ENCODE measurements around the gene MICAL2. TPM values are rescaled to one million over a fixed set of nuclear protein-coding genes. Genes with fewer than 3 reads are reported as not detected.

Gene MICAL2
- total and polyA plus RNA-seq, 10 of the 15 experiments (the other 5 are each of a cell fraction or from before 2014, with no cell fraction given): 0.90 to 5.6 (median 2.4) TPM

DNA sequence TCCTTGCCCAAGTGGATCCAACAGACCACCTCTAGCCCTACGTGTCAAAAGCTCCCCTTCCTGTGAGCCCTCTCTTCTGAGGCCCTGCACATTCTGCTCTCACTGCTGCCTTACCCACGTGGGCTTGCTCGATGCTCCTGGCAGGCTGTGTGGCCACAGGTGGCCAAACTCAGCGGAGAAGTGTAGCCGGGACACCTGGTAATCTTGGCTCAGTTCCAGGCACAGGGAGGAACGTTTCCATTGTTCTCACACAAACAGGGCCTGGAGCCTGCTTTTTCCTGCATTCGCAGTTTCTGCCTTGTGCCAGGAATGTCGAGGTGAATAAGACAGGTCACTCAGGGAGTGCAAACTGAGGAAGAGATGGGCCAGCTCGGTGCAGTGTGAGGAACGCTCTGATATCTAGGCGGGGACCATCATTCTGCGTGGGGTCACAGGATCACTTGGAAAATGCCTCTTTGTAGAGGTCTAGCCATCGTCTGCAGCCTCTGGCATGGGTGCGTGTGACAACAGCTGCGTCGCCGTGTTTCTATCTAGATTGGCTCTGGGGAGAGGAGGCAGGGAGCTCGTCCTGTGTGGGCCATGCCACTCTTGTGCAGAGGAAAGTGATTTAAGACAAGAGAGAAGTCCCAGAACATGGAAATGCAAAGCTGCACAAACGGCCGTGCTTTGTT is 139.3 kb downstream of the MICAL2 start:
- ATAC-seq: no peak
- in situ Hi-C loops (cut with MboI): no loop called here
- CTCF ChIA-PET: interaction anchor here (1.8 kb wide), 1 partner anchor 202 kb away, joined by 4 read pairs; no protein-coding TSS in a partner anchor
- H3K4me2 ChIP-seq (ENCODE audit: control insufficient read depth, insufficient read depth): no peak overlapping the region
- H3K4me3 ChIP-seq: no peak overlapping the region
- peaks cover 0 to 2% of the 10 kb centered on the region in 2 experiments; a peak in 2 of 4 replicates for H3K27me3 ChIP-seq (replicated peaks in 1 of 2; ENCODE audit: control insufficient read depth in 2 of 2, insufficient read depth in 2 of 2, low read length in 1 of 2)
- H3K27ac ChIP-seq (ENCODE audit: control insufficient read depth, insufficient read depth): no peak overlapping the region
- POLR2A ChIA-PET: no interaction called here
- no peaks in the 10 kb centered on the region for H3K9me3 ChIP-seq (replicated peaks; ENCODE audit: control insufficient read depth, insufficient read depth, low read length)
- no peak for FAIRE-seq
- H3K36me3 ChIP-seq (ENCODE audit: control insufficient read depth in 2 of 2, insufficient read depth in 2 of 2, low read length in 1 of 2): no peaks in the 10 kb centered on the region
- TF ChIP-seq, protein P1, sequence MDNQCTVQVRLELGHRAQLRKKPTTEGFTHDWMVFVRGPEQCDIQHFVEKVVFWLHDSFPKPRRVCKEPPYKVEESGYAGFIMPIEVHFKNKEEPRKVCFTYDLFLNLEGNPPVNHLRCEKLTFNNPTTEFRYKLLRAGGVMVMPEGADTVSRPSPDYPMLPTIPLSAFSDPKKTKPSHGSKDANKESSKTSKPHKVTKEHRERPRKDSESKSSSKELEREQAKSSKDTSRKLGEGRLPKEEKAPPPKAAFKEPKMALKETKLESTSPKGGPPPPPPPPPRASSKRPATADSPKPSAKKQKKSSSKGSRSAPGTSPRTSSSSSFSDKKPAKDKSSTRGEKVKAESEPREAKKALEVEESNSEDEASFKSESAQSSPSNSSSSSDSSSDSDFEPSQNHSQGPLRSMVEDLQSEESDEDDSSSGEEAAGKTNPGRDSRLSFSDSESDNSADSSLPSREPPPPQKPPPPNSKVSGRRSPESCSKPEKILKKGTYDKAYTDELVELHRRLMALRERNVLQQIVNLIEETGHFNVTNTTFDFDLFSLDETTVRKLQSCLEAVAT (IDR thresholded peaks at IDR 0.05): no peak
- TF ChIP-seq SMAD1 (IDR thresholded peaks at IDR 0.05; ENCODE audit: low read depth, partially characterized antibody): no peak
- no peak for TF ChIP-seq CBX3 (IDR thresholded peaks at IDR 0.05; ENCODE audit: borderline replicate concordance, low read depth)
- no peak for TF ChIP-seq BACH1 (IDR thresholded peaks at IDR 0.05; ENCODE audit: borderline replicate concordance)
- TF ChIP-seq WRNIP1 (IDR thresholded peaks at IDR 0.05; ENCODE audit: borderline replicate concordance, low read depth, low read length): no peak
- TF ChIP-seq CBFB (IDR thresholded peaks at IDR 0.05; ENCODE audit: low read depth): no peak
- TF ChIP-seq, protein P2, sequence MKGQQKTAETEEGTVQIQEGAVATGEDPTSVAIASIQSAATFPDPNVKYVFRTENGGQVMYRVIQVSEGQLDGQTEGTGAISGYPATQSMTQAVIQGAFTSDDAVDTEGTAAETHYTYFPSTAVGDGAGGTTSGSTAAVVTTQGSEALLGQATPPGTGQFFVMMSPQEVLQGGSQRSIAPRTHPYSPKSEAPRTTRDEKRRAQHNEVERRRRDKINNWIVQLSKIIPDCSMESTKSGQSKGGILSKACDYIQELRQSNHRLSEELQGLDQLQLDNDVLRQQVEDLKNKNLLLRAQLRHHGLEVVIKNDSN (IDR thresholded peaks at IDR 0.05; ENCODE audit: borderline replicate concordance, extremely low read length, insufficient read depth, low read depth, low read length): no peak
- no peak for TF ChIP-seq SREBF1 (IDR thresholded peaks at IDR 0.05; ENCODE audit: low read length)
- TF ChIP-seq NBN (IDR thresholded peaks at IDR 0.05): no peak
- TF ChIP-seq, protein P3, sequence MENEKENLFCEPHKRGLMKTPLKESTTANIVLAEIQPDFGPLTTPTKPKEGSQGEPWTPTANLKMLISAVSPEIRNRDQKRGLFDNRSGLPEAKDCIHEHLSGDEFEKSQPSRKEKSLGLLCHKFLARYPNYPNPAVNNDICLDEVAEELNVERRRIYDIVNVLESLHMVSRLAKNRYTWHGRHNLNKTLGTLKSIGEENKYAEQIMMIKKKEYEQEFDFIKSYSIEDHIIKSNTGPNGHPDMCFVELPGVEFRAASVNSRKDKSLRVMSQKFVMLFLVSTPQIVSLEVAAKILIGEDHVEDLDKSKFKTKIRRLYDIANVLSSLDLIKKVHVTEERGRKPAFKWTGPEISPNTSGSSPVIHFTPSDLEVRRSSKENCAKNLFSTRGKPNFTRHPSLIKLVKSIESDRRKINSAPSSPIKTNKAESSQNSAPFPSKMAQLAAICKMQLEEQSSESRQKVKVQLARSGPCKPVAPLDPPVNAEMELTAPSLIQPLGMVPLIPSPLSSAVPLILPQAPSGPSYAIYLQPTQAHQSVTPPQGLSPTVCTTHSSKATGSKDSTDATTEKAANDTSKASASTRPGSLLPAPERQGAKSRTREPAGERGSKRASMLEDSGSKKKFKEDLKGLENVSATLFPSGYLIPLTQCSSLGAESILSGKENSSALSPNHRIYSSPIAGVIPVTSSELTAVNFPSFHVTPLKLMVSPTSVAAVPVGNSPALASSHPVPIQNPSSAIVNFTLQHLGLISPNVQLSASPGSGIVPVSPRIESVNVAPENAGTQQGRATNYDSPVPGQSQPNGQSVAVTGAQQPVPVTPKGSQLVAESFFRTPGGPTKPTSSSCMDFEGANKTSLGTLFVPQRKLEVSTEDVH (IDR thresholded peaks at IDR 0.05; ENCODE audit: low read depth, partially characterized antibody): no peak
- no peak for DNase-seq (ENCODE audit: low read depth, low spot score)
- no peak overlapping the region for H2AFZ ChIP-seq (ENCODE audit: control insufficient read depth, low read depth, low read length)
- H3K79me2 ChIP-seq (ENCODE audit: control insufficient read depth, insufficient read depth, low read length): no peaks in the 10 kb centered on the region
- no peaks in the 10 kb centered on the region for H4K20me1 ChIP-seq (ENCODE audit: control insufficient read depth, insufficient read depth)
- H3K9ac ChIP-seq (ENCODE audit: control insufficient read depth, insufficient read depth, low read length): no peak overlapping the region
- RAD21 ChIA-PET (ENCODE audit: unreplicated experiment): no interaction called here
- no peaks in the 10 kb centered on the region for H3K4me1 ChIP-seq (ENCODE audit: control insufficient read depth, insufficient read depth, low read length)
- WGBS (ENCODE audit: insufficient coverage, insufficient replicate concordance, low lambda C conversion rate, missing lambda C conversion rate): 21% methylated on average over 20 of the region's 20 CpGs
- intact Hi-C loops (cut with micrococcal nuclease; ENCODE audit: unreplicated experiment): no loop called here
- SMC1A ChIA-PET (ENCODE audit: uncharacterized antibody, unreplicated experiment): no interaction called here
- BruUV-seq (replicated peaks): no TSS peak
